ENCODE results near the gene SDCCAG8. TPM values are rescaled to one million over a fixed set of nuclear protein-coding genes. Genes with fewer than 3 reads are reported as not detected.

The SDCCAG8 gene
- total and polyA plus RNA-seq, 4 donors, result 25.4 to 96.7 (median 48.2) TPM

DNA sequence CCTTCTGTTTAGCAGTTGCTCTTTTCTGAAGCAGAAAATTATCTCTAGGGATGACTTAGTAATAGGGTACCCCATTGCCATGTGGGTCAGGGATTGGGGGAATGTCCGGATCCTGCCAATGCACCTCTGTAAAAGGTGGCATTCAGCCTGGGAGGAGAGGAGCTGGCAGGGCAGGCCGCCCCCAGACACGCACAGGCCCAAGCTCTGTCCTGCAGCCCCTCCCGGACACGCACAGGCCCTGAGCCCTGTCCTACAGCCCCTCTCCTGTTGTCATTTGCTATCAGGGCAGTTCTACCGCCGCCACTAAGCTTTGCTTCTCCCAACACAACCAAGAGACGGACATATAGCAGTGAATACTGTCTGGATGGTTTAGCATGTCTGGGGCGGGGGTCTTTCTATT, 219.1 kb downstream of the SDCCAG8 start:
- DNase-seq, result no peak

DNA sequence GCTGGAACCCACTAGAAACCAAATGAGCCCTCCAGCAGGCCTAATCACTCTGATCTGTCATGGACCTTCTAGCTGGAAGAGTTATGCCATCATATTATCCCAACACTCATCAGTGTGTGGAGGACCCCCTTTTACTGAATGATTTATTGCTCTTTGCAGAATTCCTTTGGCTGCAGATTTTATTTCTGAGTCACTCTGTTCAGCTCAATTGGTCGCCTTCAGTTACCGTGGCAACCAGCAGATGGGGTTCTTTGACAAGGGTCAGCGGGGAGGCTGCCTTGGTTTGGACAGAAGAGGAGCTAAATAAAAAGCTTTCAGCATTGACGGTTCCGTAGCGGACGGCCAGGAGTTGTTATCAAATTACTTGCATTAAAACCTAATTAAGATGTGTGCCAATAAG, 220.1 kb downstream of the SDCCAG8 start:
- no peak overlapping the region for H3K4me3 ChIP-seq
- H3K27me3 ChIP-seq (ENCODE audit: control insufficient read depth in 3 of 3, insufficient read depth in 3 of 3, low read length in 2 of 3), result no peaks in the 10 kb centered on the region
- TF ChIP-seq, protein P1, sequence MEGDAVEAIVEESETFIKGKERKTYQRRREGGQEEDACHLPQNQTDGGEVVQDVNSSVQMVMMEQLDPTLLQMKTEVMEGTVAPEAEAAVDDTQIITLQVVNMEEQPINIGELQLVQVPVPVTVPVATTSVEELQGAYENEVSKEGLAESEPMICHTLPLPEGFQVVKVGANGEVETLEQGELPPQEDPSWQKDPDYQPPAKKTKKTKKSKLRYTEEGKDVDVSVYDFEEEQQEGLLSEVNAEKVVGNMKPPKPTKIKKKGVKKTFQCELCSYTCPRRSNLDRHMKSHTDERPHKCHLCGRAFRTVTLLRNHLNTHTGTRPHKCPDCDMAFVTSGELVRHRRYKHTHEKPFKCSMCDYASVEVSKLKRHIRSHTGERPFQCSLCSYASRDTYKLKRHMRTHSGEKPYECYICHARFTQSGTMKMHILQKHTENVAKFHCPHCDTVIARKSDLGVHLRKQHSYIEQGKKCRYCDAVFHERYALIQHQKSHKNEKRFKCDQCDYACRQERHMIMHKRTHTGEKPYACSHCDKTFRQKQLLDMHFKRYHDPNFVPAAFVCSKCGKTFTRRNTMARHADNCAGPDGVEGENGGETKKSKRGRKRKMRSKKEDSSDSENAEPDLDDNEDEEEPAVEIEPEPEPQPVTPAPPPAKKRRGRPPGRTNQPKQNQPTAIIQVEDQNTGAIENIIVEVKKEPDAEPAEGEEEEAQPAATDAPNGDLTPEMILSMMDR (IDR thresholded peaks at IDR 0.05; ENCODE audit: control extremely low read depth, extremely low read depth), result no peak
- H3K9me3 ChIP-seq (ENCODE audit: control insufficient read depth in 4 of 4, insufficient read depth in 3 of 4, low read length in 3 of 4), result no peaks in the 10 kb centered on the region
- peaks cover 0 to 16% (median 3%) of the 10 kb centered on the region in 5 donors for H3K4me1 ChIP-seq (ENCODE audit: control insufficient read depth in 5 of 5, insufficient read depth in 5 of 5, low read length in 5 of 5)
- ATAC-seq (ENCODE audit: insufficient read depth, low FRiP score), result no peak
- DNase-seq, result peak; percentile 59 to 64 (median 62)
- 92 to 93% methylated on average over 7 of the region's 7 CpGs for WGBS, 2 donors
- no peak overlapping the region for H3K27ac ChIP-seq (ENCODE audit: low read depth in 1 of 2, low read length in 1 of 2)
- no peak overlapping the region for H3K9ac ChIP-seq (ENCODE audit: insufficient read depth in 1 of 2, low read length in 2 of 2)
- peaks cover 0 to 8% (median 0%) of the 10 kb centered on the region in 4 donors for H3K36me3 ChIP-seq (ENCODE audit: control insufficient read depth in 4 of 4, insufficient read depth in 4 of 4, low read length in 4 of 4)

More for the DNA sequence above, 219.1 kb downstream of the SDCCAG8 start:
- H3K27me3 ChIP-seq (ENCODE audit: control insufficient read depth in 3 of 3, insufficient read depth in 3 of 3, low read length in 2 of 3), result no peaks in the 10 kb centered on the region
- 96 to 98% methylated on average over 9 of the region's 9 CpGs for WGBS, 2 donors
- H3K36me3 ChIP-seq (ENCODE audit: control insufficient read depth in 4 of 4, insufficient read depth in 4 of 4, low read length in 4 of 4), result peaks cover 0 to 11% (median 1%) of the 10 kb centered on the region in 4 donors
- no peak for ATAC-seq (ENCODE audit: insufficient read depth, low FRiP score)
- no peaks in the 10 kb centered on the region for H3K9me3 ChIP-seq (ENCODE audit: control insufficient read depth in 4 of 4, insufficient read depth in 3 of 4, low read length in 3 of 4)
- H3K4me1 ChIP-seq (ENCODE audit: control insufficient read depth in 5 of 5, insufficient read depth in 5 of 5, low read length in 5 of 5), result peaks cover 0 to 16% (median 3%) of the 10 kb centered on the region in 5 donors
- no peak overlapping the region for H3K4me3 ChIP-seq
- H3K9ac ChIP-seq (ENCODE audit: insufficient read depth in 1 of 2, low read length in 2 of 2), result no peak overlapping the region
- no peak overlapping the region for H3K27ac ChIP-seq (ENCODE audit: low read depth in 1 of 2, low read length in 1 of 2)
- TF ChIP-seq, protein P1 (IDR thresholded peaks at IDR 0.05; ENCODE audit: control extremely low read depth, extremely low read depth), result no peak

DNA sequence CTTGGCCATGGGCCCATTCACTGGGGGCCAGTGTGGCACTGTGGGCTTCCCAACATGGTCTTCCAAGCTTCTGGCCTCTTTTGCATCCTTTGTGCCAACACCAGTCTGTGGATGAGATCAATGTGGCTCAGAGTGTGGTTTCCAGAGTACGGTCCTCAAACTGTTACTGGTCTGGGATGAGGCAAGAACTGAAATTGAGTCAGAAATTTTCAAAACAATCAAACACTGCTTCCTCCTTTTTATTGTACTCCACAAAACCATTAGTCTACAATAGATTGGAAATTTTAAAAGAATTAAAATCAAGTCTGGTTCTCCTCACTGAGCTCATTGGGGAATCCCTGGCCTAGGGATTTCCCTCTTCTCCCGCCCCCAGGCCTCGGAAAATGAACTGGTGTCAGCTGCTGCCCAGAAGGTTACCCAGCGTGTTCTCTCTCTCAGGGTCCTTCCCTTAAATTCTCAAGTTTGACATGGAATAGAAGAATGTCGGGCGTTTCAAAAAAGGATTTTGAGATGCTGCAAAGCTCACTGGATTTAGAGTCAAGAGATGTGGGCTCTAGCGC, 222.0 kb downstream of the SDCCAG8 start:
- Histone ChIP-seq H3K9ac (ENCODE audit: insufficient read depth in 1 of 2, low read length in 2 of 2) (no peak overlapping the region), H3K27me3 (ENCODE audit: control insufficient read depth in 3 of 3, insufficient read depth in 3 of 3, low read length in 2 of 3) (no peaks in the 10 kb centered on the region), H3K4me3 (no peak overlapping the region), H3K36me3 (ENCODE audit: control insufficient read depth in 4 of 4, insufficient read depth in 4 of 4, low read length in 4 of 4) (peaks cover 0 to 8% (median 0%) of the 10 kb centered on the region in 4 donors), H3K4me1 (ENCODE audit: control insufficient read depth in 5 of 5, insufficient read depth in 5 of 5, low read length in 5 of 5) (peaks cover 0 to 22% (median 8%) of the 10 kb centered on the region in 5 donors), H3K27ac (ENCODE audit: low read depth in 1 of 2, low read length in 1 of 2) (no peak overlapping the region), H3K9me3 (ENCODE audit: control insufficient read depth in 4 of 4, insufficient read depth in 3 of 4, low read length in 3 of 4) (no peaks in the 10 kb centered on the region)
- 87 to 90% methylated on average over 7 of the region's 7 CpGs for WGBS, 2 donors
- TF ChIP-seq, protein P1 (IDR thresholded peaks at IDR 0.05; ENCODE audit: control extremely low read depth, extremely low read depth), result no peak
- DNase-seq, result no peak
- no peak for ATAC-seq (ENCODE audit: insufficient read depth, low FRiP score)

DNA sequence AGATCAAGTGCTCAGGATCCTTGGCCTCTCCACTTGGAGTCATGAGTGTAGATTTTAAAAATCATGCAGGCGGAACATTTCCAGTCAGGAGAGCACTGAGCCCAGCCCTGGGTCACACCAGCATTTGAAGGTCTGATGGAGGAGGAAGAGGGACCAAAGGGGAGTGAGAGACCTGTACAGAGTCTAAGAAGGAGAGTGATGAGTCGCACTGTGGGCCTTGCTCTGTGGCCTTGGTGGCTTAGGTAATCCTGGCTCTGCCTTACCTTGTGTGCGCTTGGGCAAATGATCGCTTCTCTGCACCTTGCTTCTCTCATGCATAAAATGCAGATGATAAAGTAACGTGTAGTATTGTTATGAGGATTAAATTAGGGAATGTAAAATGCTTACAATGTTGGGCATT, 225.3 kb downstream of the SDCCAG8 start:
- H3K27ac ChIP-seq (ENCODE audit: low read depth in 1 of 2, low read length in 1 of 2), result no peak overlapping the region
- no peaks in the 10 kb centered on the region for H3K9me3 ChIP-seq (ENCODE audit: control insufficient read depth in 4 of 4, insufficient read depth in 3 of 4, low read length in 3 of 4)
- whole genome bisulfite sequencing, 2 donors, result 97% methylated on average over 5 of the region's 5 CpGs
- H3K36me3 ChIP-seq (ENCODE audit: control insufficient read depth in 4 of 4, insufficient read depth in 4 of 4, low read length in 4 of 4), result peaks cover 0 to 4% (median 0%) of the 10 kb centered on the region in 4 donors
- H3K4me3 ChIP-seq, result no peak overlapping the region
- no peaks in the 10 kb centered on the region for H3K27me3 ChIP-seq (ENCODE audit: control insufficient read depth in 3 of 3, insufficient read depth in 3 of 3, low read length in 2 of 3)
- DNase-seq, result no peak
- TF ChIP-seq, protein P1 (IDR thresholded peaks at IDR 0.05; ENCODE audit: control extremely low read depth, extremely low read depth), result no peak
- peaks cover 0 to 13% (median 5%) of the 10 kb centered on the region in 5 donors for H3K4me1 ChIP-seq (ENCODE audit: control insufficient read depth in 5 of 5, insufficient read depth in 5 of 5, low read length in 5 of 5)
- no peak for ATAC-seq (ENCODE audit: insufficient read depth, low FRiP score)
- no peak overlapping the region for H3K9ac ChIP-seq (ENCODE audit: insufficient read depth in 1 of 2, low read length in 2 of 2)
